SH-SY5Y (cell line): ENCODE results near the gene SGPP2.

Experiments
- GATA2 ChIP-seq: IDR thresholded peaks from 2 replicates; pipeline ENCODE4 v1.6.1; 2011; ENCODE audit warnings: mild to moderate bottlenecking, low read depth, low read length
- GATA3 ChIP-seq: IDR thresholded peaks from 2 replicates; pipeline ENCODE4 v1.6.1; 2011; ENCODE audit warnings: low read depth, mild to moderate bottlenecking, low read length, moderate library complexity

DNA sequence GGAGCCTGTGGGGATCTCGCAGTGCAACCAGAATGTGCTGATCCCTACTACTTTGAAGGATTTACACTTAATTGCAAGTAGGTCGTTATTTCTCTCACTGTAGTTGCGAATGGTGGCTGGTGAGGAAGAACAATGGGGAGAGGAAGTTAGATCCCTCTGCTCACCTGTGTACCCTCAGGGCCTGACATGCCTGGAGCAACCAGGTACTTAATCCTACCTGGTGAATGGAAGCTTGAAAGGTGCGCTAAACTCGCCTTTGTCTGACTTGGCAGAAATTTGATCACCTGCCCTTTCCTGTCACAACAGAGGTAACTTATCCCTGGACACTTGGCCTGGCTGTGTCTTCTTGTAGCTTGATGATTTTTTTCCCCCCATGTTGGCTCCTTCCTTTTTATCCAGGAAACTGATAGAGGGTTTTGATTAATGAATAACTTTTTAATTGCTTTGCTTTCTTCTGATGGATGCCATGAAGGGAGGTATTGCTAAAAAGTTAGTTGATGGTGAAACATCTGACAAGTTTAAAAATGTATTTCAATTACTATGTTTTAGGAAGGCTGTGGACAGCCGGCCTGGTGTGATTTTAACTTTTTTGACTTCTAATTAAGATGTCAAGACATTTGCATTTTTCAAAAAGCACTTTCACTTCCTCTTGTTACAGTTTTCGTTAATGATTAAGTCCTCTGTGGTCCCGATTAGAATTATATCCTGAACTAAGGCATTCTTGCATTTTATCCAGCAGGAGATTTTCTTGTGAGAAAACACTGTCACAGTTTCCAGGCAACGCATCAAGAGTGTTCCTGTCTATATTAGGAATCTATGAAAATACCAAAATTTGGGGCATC, 9.2 kb downstream of the SGPP2 start:
- TF ChIP-seq GATA3 (no peak), GATA2 (no peak)
